H1 (cell line): ENCODE data around the gene TRIM14. TPM values are rescaled to one million over a fixed set of nuclear protein-coding genes. Genes with fewer than 3 reads are reported as not detected.

ENCODE experiments used
- CTCF ChIA-PET: fragments of 300-600 bp; sonication (Branson Sonifier 250); formaldehyde crosslinking; loops from one replicate; lab custom pipeline; 2021; ENCODE audit not compliant: partially characterized antibody; lab: Charles Lee
- POLR2A ChIA-PET: fragments of 300-600 bp; sonication (Branson Sonifier 250); formaldehyde crosslinking; loops from one replicate; lab custom pipeline; 2021; ENCODE audit warnings: inconsistent platforms; ENCODE audit not compliant: partially characterized antibody; lab: Charles Lee
- DNase-seq, 2 experiments: peaks; one replicate each; pipeline versions ENCODE4 v3.0.0 to v3.0.0-alpha.2; 2010 to 2022; ENCODE audit warnings: low spot score in 2 of 2, low read depth in 1 of 2, mixed read lengths in 1 of 2
- FAIRE-seq: peaks from 2 replicates; lab custom pipeline; 2011; peaks lifted over from hg19 to GRCh38; lab: Jason Lieb, UNC
- H2AFZ ChIP-seq: 2 replicates; pipeline ENCODE4 v1.8.1; 2012; ENCODE audit warnings: low read length, inconsistent platforms
- H2AK5ac ChIP-seq: 2 replicates; pipeline ENCODE4 v1.6.1; 2013; ENCODE audit warnings: low read depth, low read length
- H2BK120ac ChIP-seq: replicated peaks from 2 replicates; pipeline ENCODE3; 2013; ENCODE audit warnings: low read depth, low read length, inconsistent platforms
- H2BK12ac ChIP-seq: 2 replicates; pipeline ENCODE4 v1.6.1; 2013; ENCODE audit warnings: low read depth, low read length
- H2BK15ac ChIP-seq: 2 replicates; pipeline ENCODE4 v1.6.1; 2013; ENCODE audit warnings: low read length
- H2BK20ac ChIP-seq: 2 replicates; pipeline ENCODE4 v1.6.1; 2013; ENCODE audit warnings: low read length
- H2BK5ac ChIP-seq: 2 replicates; pipeline ENCODE4 v1.6.1; 2013; ENCODE audit warnings: low read depth, low read length
- H3K14ac ChIP-seq: 2 replicates; pipeline ENCODE4 v1.6.1; 2013; ENCODE audit warnings: inconsistent platforms; ENCODE audit not compliant: insufficient read length
- H3K18ac ChIP-seq: 2 replicates; pipeline ENCODE4 v1.6.1; 2013; ENCODE audit warnings: low read length; ENCODE audit errors: extremely low read depth
- H3K23ac ChIP-seq: 2 replicates; pipeline ENCODE4 v1.6.1; 2013; ENCODE audit warnings: inconsistent platforms; ENCODE audit not compliant: insufficient read length
- H3K23me2 ChIP-seq: 2 replicates; pipeline ENCODE4 v1.6.1; 2013; ENCODE audit warnings: low read depth, low read length
- H3K27ac ChIP-seq: 2 replicates; pipeline ENCODE4 v1.6.1; 2011; ENCODE audit warnings: low read depth, low read length, inconsistent platforms
- H3K27me3 ChIP-seq, 4 experiments: replicated peaks in 1 of 4; 1 replicate in 1 of 4; 2 replicates in 3 of 4; pipeline versions ENCODE4 v1.6.1 to v1.8.1; 2011 to 2013; ENCODE audit warnings: low read length in 3 of 4, mild to moderate bottlenecking in 3 of 4, inconsistent platforms in 2 of 4, mixed read lengths in 2 of 4, moderate library complexity in 1 of 4; ENCODE audit not compliant: control insufficient read depth in 3 of 4, insufficient read depth in 3 of 4; ENCODE audit errors: extremely low read depth in 1 of 4
- H3K36me3 ChIP-seq, 4 experiments: 2 replicates each; pipeline versions ENCODE4 v1.6.1 to v1.8.1; 2011 to 2013; ENCODE audit warnings: mild to moderate bottlenecking in 4 of 4, low read length in 3 of 4, moderate library complexity in 2 of 4, control low read depth in 1 of 4, inconsistent platforms in 1 of 4; ENCODE audit not compliant: insufficient read depth in 4 of 4, control insufficient read depth in 2 of 4
- H3K4ac ChIP-seq: replicated peaks from 2 replicates; pipeline ENCODE3; 2013; ENCODE audit warnings: low read length, low read depth, mixed read lengths, inconsistent platforms; ENCODE audit not compliant: insufficient read length
- H3K4me1 ChIP-seq, 4 experiments: replicated peaks in 1 of 4; 1 replicate in 1 of 4; 2 replicates in 3 of 4; pipeline versions ENCODE4 v1.6.1 to v1.8.1; 2011 to 2013; ENCODE audit warnings: low read length in 3 of 4, inconsistent platforms in 2 of 4, mixed read lengths in 1 of 4; ENCODE audit not compliant: insufficient read depth in 4 of 4, control insufficient read depth in 3 of 4
- H3K4me2 ChIP-seq, 2 experiments: 2 replicates each; pipeline versions ENCODE4 v1.6.1 to v1.8.1; 2011 to 2013; ENCODE audit warnings: low read depth in 2 of 2, low read length in 2 of 2, control low read depth in 1 of 2, inconsistent platforms in 1 of 2, mild to moderate bottlenecking in 1 of 2; ENCODE audit not compliant: insufficient read depth in 1 of 2
- H3K4me3 ChIP-seq, 4 experiments: fragments of 200-600, 300-600 bp in 1 of 4; sonication (generic), shearing (Covaris generic), sonication (Bioruptor Twin) in 1 of 4; 2 replicates each; pipeline versions ENCODE4 v1.5.1 to v1.8.1; 2011 to 2016; ENCODE audit warnings: low read length in 4 of 4, low read depth in 3 of 4, control low read depth in 2 of 4, inconsistent platforms in 2 of 4, mild to moderate bottlenecking in 2 of 4, mixed read lengths in 1 of 4, moderate library complexity in 1 of 4; ENCODE audit not compliant: insufficient read depth in 2 of 4; ENCODE audit errors: extremely low read depth in 1 of 4
- H3K56ac ChIP-seq: replicated peaks from 2 replicates; pipeline ENCODE3; 2013; ENCODE audit warnings: low read depth, mild to moderate bottlenecking, mixed read lengths, low read length, inconsistent platforms; ENCODE audit not compliant: insufficient read length
- H3K79me1 ChIP-seq: 2 replicates; pipeline ENCODE4 v1.6.1; 2013; ENCODE audit warnings: low read depth, low read length, control low read depth
- H3K79me2 ChIP-seq, 2 experiments: 2 replicates each; pipeline versions ENCODE4 v1.6.1 to v1.8.1; 2012 to 2013; ENCODE audit warnings: low read length in 2 of 2, mild to moderate bottlenecking in 2 of 2, inconsistent platforms in 1 of 2; ENCODE audit not compliant: insufficient read depth in 2 of 2, control insufficient read depth in 1 of 2
- H3K9ac ChIP-seq, 4 experiments: replicated peaks in 1 of 4; 1 replicate in 1 of 4; 2 replicates in 3 of 4; pipeline versions ENCODE4 v1.6.1 to v1.8.1; 2011 to 2013; ENCODE audit warnings: low read depth in 3 of 4, low read length in 3 of 4, control low read depth in 2 of 4, mild to moderate bottlenecking in 2 of 4, moderate library complexity in 2 of 4, inconsistent platforms in 1 of 4; ENCODE audit errors: extremely low read depth in 1 of 4
- H3K9me3 ChIP-seq, 2 experiments: 2 replicates each; pipeline versions ENCODE4 v1.6.1 to v1.8.1; 2012 to 2013; ENCODE audit warnings: mild to moderate bottlenecking in 2 of 2, moderate library complexity in 2 of 2, control low read depth in 1 of 2, inconsistent platforms in 1 of 2, low read depth in 1 of 2, low read length in 1 of 2, mixed read lengths in 1 of 2; ENCODE audit not compliant: insufficient read depth in 2 of 2
- H4K20me1 ChIP-seq, 2 experiments: replicated peaks in 1 of 2; 2 replicates each; pipeline versions ENCODE3 to v1.8.1; 2011 to 2013; ENCODE audit warnings: inconsistent platforms in 2 of 2, low read length in 2 of 2, mild to moderate bottlenecking in 1 of 2; ENCODE audit not compliant: insufficient read depth in 2 of 2, control insufficient read depth in 1 of 2
- H4K5ac ChIP-seq: 2 replicates; pipeline ENCODE4 v1.6.1; 2013; ENCODE audit warnings: low read length, low read depth, mixed read lengths, inconsistent platforms; ENCODE audit not compliant: insufficient read length
- H4K8ac ChIP-seq: 2 replicates; pipeline ENCODE4 v1.8.0; 2013; ENCODE audit warnings: mild to moderate bottlenecking, moderate library complexity, low read length, inconsistent platforms; ENCODE audit not compliant: insufficient read depth; ENCODE audit errors: extremely low read depth
- H4K91ac ChIP-seq: replicated peaks from 2 replicates; pipeline ENCODE3; 2013; ENCODE audit warnings: low read length, mixed read lengths, inconsistent platforms; ENCODE audit not compliant: insufficient read length
- CTBP2 ChIP-seq: IDR thresholded peaks from 2 replicates; pipeline ENCODE4 v1.7.0; 2011; ENCODE audit warnings: borderline replicate concordance, mild to moderate bottlenecking, moderate library complexity, mixed read lengths, low read length; ENCODE audit not compliant: insufficient read depth, insufficient read length
- CTCF ChIP-seq, 3 experiments: IDR thresholded peaks; 1 replicate in 2 of 3; 2 replicates in 1 of 3; pipeline versions ENCODE4 v1.5.1 to v1.6.1; 2011; ENCODE audit warnings: low read length in 3 of 3, mild to moderate bottlenecking in 3 of 3, inconsistent platforms in 2 of 3, low read depth in 1 of 3, moderate library complexity in 1 of 3; ENCODE audit not compliant: insufficient read depth in 1 of 3; ENCODE audit errors: control extremely low read depth in 1 of 3
- RAD21 ChIP-seq, 2 experiments: IDR thresholded peaks in 1 of 2; conservative IDR thresholded peaks in 1 of 2; 2 replicates each; pipeline ENCODE4 v1.6.1; 2011; ENCODE audit warnings: low read depth in 2 of 2, low read length in 2 of 2, improper control_type of control experiment in 1 of 2, inconsistent platforms in 1 of 2, mild to moderate bottlenecking in 1 of 2, moderate library complexity in 1 of 2
- TEAD4 ChIP-seq: IDR thresholded peaks from 2 replicates; pipeline ENCODE4 v1.6.1; 2012; ENCODE audit warnings: low read depth, low read length, inconsistent platforms, mixed read lengths
- WGBS, 2 experiments: shearing (Covaris generic) in 1 of 2; methylation state at CpG; one replicate each; pipeline versions ENCODE4 v1.1.6 to v1.1.7; 2013 to 2015; ENCODE audit warnings: low lambda C conversion rate in 2 of 2, mixed read lengths in 2 of 2, inconsistent platforms in 1 of 2, low coverage in 1 of 2, missing lambda C conversion rate in 1 of 2; ENCODE audit not compliant: insufficient replicate concordance in 2 of 2, insufficient coverage in 1 of 2, insufficient read length in 1 of 2; ENCODE audit errors: extremely low coverage in 1 of 2, missing lambda C conversion rate in 1 of 2; 5-methylcytosine and 5-hydroxymethylcytosine counted together
- polyA plus RNA-seq, 7 experiments: library from polyadenylated mRNA; depleted of rRNA in 3 of 7; stranded (reverse) in 5 of 7; unstranded in 2 of 7; fragments of >200 nt in 5 of 7; fragments of 200-250 nt in 2 of 7; gene quantifications; 1 replicate in 5 of 7; 2 replicates in 1 of 7; 4 replicates in 1 of 7; pipeline versions ENCODE4 v1.2.1 to v1.2.3, GENCODE V29; 2011 to 2013; ENCODE audit warnings: missing spikeins in 2 of 7, mixed read lengths in 2 of 7
- total RNA-seq: library from RNA; stranded (reverse); fragmentation: NEBNext Ultra II Directional; extraction: Animal tissue kit (Norgen Biotek cat#: 25700); gene quantifications from 2 replicates; pipeline ENCODE4 v1.2.1, GENCODE V29; 2021

The TRIM14 gene
- total and polyA plus RNA-seq, 2 of the 8 experiments (the other 6 are each of a cell fraction or from before 2014, with no cell fraction given) = 9.2 to 19.4 TPM

GRCh38 chr9:98034593-98035546 is 84.2 kb downstream of the TRIM14 start:
- H4K91ac ChIP-seq = no peak overlapping the region
- H3K9me3 ChIP-seq = no peaks in the 10 kb centered on the region
- peak overlapping the region; percentile 97; the same call in 1 of the 2 replicates for H2BK15ac ChIP-seq
- no peak overlapping the region for H2BK120ac ChIP-seq
- no peaks in the 10 kb centered on the region for H3K23me2 ChIP-seq
- no peak overlapping the region for H3K9ac ChIP-seq
- H3K4ac ChIP-seq = no peak overlapping the region
- no peaks in the 10 kb centered on the region for H3K79me1 ChIP-seq
- no peak overlapping the region for H3K18ac ChIP-seq
- no peak overlapping the region for H3K23ac ChIP-seq
- H3K27me3 ChIP-seq = peaks cover 0 to 3% (median 0%) of the 10 kb centered on the region in 4 experiments; a peak in 2 of 7 replicates
- FAIRE-seq = no peak
- no peaks in the 10 kb centered on the region for H3K36me3 ChIP-seq
- no peak overlapping the region for H3K4me3 ChIP-seq
- H2AFZ ChIP-seq = peak overlapping the region; percentile 86; the same call in 1 of the 2 replicates
- no peak overlapping the region for H3K56ac ChIP-seq
- no peak overlapping the region for H3K27ac ChIP-seq
- peak; percentile 36 to 95 for DNase-seq
- H4K20me1 ChIP-seq = no peaks in the 10 kb centered on the region
- no peak overlapping the region for H4K5ac ChIP-seq
- ChIA-PET CTCF (interaction anchor here (0.6 to 4.5 kb wide), 26 partner anchors 10 to 502 kb away, joined by 3 to 27 read pairs (median 4); partner anchors contain the start of genes ANP32B and TRMO), POLR2A (interaction anchor here (1.0 kb wide), 1 partner anchor 9 kb away, joined by 3 read pairs; no protein-coding TSS in a partner anchor)
- no peak overlapping the region for H2BK5ac ChIP-seq
- H3K79me2 ChIP-seq = no peaks in the 10 kb centered on the region
- TF ChIP-seq CTCF (IDR thresholded peaks at IDR 0.05; ENCODE audit: control extremely low read depth in 1 of 3, insufficient read depth in 1 of 3, low read depth in 1 of 3, low read length in 3 of 3) = peak; percentile 68 to 90 (median 86)
- TF ChIP-seq TEAD4 = 0 out of 2 replicates have a peak, but pooled peaks have one; percentile 17
- peak; percentile 46 to 61 for TF ChIP-seq RAD21 (IDR thresholded peaks at IDR 0.05 in 1 of 2, conservative IDR thresholded peaks at IDR 0.05 in 1 of 2; ENCODE audit: low read depth in 2 of 2, low read length in 2 of 2)
- no peak for TF ChIP-seq CTBP2
- no peak overlapping the region; the same call in 1 of the 2 replicates for H2BK12ac ChIP-seq
- H2BK20ac ChIP-seq = no peak overlapping the region
- no peaks in the 10 kb centered on the region for H3K4me1 ChIP-seq
- no peak overlapping the region for H2AK5ac ChIP-seq
- H3K4me2 ChIP-seq = peak overlapping the region in 1 of 2 experiments; percentile 58; a peak in 3 of 4 replicates
- no peak overlapping the region for H3K14ac ChIP-seq
- no peak overlapping the region for H4K8ac ChIP-seq
- WGBS, 2 experiments = 53% methylated on average over 20 of the region's 20 CpGs; no CpG with 5 or more reads in 1 of the 2 experiments
